ENCODE results near the gene RDX.

DNA sequence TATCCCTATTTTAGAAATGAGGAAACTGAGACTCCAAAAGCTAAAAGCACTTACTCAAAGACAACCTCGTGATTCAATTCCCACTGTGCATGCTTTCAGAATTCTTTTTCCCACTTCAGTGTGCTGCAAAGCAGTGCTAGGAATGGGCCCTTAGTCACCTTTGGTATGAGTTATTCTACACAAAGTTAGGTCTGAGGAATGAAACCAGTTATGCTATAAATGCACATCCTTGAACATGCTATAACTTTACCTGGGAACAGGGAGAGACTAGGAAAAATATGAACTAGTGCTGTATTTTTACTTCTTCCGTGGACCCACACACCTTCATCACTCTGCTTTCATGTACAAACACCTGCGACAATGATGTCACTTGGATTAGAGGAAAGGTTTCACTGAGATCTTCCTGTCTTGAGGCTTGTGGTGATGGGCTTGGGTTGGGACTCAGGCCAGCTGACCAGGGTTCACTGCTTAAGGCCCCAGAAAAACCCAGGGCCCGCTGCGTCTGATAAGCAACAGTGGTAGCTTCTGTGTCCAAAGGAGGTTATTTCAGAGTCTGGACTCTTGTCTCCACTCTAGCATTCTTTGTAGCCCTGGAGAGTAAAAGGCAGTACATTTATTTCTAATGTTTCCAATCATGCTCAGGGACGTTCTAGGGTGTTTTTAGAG is 121.6 kb downstream of the RDX start:
- no peak for TF ChIP-seq CTCF (conservative IDR thresholded peaks at IDR 0.05; ENCODE audit: low read length)
- no peak for TF ChIP-seq EZH2phosphoT487 (IDR thresholded peaks at IDR 0.05; ENCODE audit: borderline replicate concordance)
